OCI-M2 (cell line): ENCODE measurements around the gene MEPCE.
"Not testable (repeated sequence)": the region's sequence is repeated elsewhere in the genome, so short reads cannot be mapped to it uniquely, and the experiment has no call there.

Experiments
- DNase-seq: peaks from one replicate; lab custom pipeline; 2025; ENCODE audit not compliant: unreplicated experiment; lab: John Stamatoyannopoulos, UW

The MEPCE gene

GRCh38 chr7:100433592-100434296, 4.1 kb downstream of the MEPCE start:
- DNase-seq, result no peak

- no peak for DNase-seq
Observed at GRCh38 chr7:100434297-100435144, 4.9 kb downstream of the MEPCE start.

- no peak for DNase-seq
Observed at GRCh38 chr7:100435401-100436304, 6.0 kb downstream of the MEPCE start.

- DNase-seq, result no peak
Observed at GRCh38 chr7:100437150-100438100, 7.8 kb downstream of the MEPCE start.

GRCh38 chr7:100438172-100438571, 8.5 kb downstream of the MEPCE start:
- no peak for DNase-seq

GRCh38 chr7:100438731-100439130, 9.1 kb downstream of the MEPCE start:
- not testable (repeated sequence) for DNase-seq

GRCh38 chr7:100439244-100439643, 9.6 kb downstream of the MEPCE start:
- DNase-seq, result not testable (repeated sequence)

GRCh38 chr7:100441641-100442535, 12.3 kb downstream of the MEPCE start:
- DNase-seq, result no peak

- no peak for DNase-seq
Observed at GRCh38 chr7:100443096-100443840, 13.6 kb downstream of the MEPCE start.

- no peak for DNase-seq
Observed at GRCh38 chr7:100444311-100445278, 15.0 kb downstream of the MEPCE start.

- DNase-seq, result no peak
Observed at GRCh38 chr7:100446040-100446439, 16.4 kb downstream of the MEPCE start.

- not testable (repeated sequence) for DNase-seq
Observed at GRCh38 chr7:100447363-100447762, 17.7 kb downstream of the MEPCE start.

GRCh38 chr7:100449190-100449795, 19.7 kb downstream of the MEPCE start:
- no peak for DNase-seq

- no peak for DNase-seq
Observed at GRCh38 chr7:100452513-100452912, 22.9 kb downstream of the MEPCE start.

- not testable (repeated sequence) for DNase-seq
Observed at GRCh38 chr7:100453854-100454253, 24.2 kb downstream of the MEPCE start.

- DNase-seq, result no peak
Observed at GRCh38 chr7:100455206-100455605, 25.6 kb downstream of the MEPCE start.

- DNase-seq, result no peak
Observed at GRCh38 chr7:100456562-100456961, 26.9 kb downstream of the MEPCE start.
